ENCODE data around the gene SYNE2.

Gene SYNE2

GRCh38 chr14:64118892-64119291, 266.1 kb downstream of the SYNE2 start:
- no peak for TF ChIP-seq CTCF (IDR thresholded peaks at IDR 0.05; ENCODE audit: insufficient read depth, low read depth, low read length, missing control alignments)
- H3K4me3 ChIP-seq (ENCODE audit: low read depth, low read length): no peak overlapping the region
- DNase-seq (ENCODE audit: low read depth): no peak

GRCh38 chr14:64119500-64119899, 266.7 kb downstream of the SYNE2 start:
- H3K4me3 ChIP-seq (ENCODE audit: low read depth, low read length): no peak overlapping the region
- DNase-seq (ENCODE audit: low read depth): no peak
- no peak for TF ChIP-seq CTCF (IDR thresholded peaks at IDR 0.05; ENCODE audit: insufficient read depth, low read depth, low read length, missing control alignments)

- no peak for TF ChIP-seq CTCF (IDR thresholded peaks at IDR 0.05; ENCODE audit: insufficient read depth, low read depth, low read length, missing control alignments)
- no peak for DNase-seq (ENCODE audit: low read depth)
- no peak overlapping the region for H3K4me3 ChIP-seq (ENCODE audit: low read depth, low read length)
Measured at GRCh38 chr14:64119980-64120379, 267.2 kb downstream of the SYNE2 start.

GRCh38 chr14:64123241-64123822, 270.5 kb downstream of the SYNE2 start:
- DNase-seq (ENCODE audit: low read depth): no peak
- no peak for TF ChIP-seq CTCF (IDR thresholded peaks at IDR 0.05; ENCODE audit: insufficient read depth, low read depth, low read length, missing control alignments)
- no peak overlapping the region for H3K4me3 ChIP-seq (ENCODE audit: low read depth, low read length)

- no peak for DNase-seq (ENCODE audit: low read depth)
- no peak overlapping the region for H3K4me3 ChIP-seq (ENCODE audit: low read depth, low read length)
- no peak for TF ChIP-seq CTCF (IDR thresholded peaks at IDR 0.05; ENCODE audit: insufficient read depth, low read depth, low read length, missing control alignments)
Measured at GRCh38 chr14:64125270-64125669, 272.5 kb downstream of the SYNE2 start.

GRCh38 chr14:64126548-64126947, 273.7 kb downstream of the SYNE2 start:
- DNase-seq (ENCODE audit: low read depth): no peak
- TF ChIP-seq CTCF (IDR thresholded peaks at IDR 0.05; ENCODE audit: insufficient read depth, low read depth, low read length, missing control alignments): no peak
- H3K4me3 ChIP-seq (ENCODE audit: low read depth, low read length): no peak overlapping the region

- peak; percentile 20 for DNase-seq (ENCODE audit: low read depth)
- TF ChIP-seq CTCF (IDR thresholded peaks at IDR 0.05; ENCODE audit: insufficient read depth, low read depth, low read length, missing control alignments): peak; percentile 17
- H3K4me3 ChIP-seq (ENCODE audit: low read depth, low read length): no peak overlapping the region
Measured at GRCh38 chr14:64137657-64138290, 285.0 kb downstream of the SYNE2 start.

Measured in GM12865 (cell line).